ENCODE data around the gene IDI1. TPM values are rescaled to one million over a fixed set of nuclear protein-coding genes. Genes with fewer than 3 reads are reported as not detected.

IDI1 gene
- total and polyA plus RNA-seq, 2 of the 13 experiments (the other 11 are each of a cell fraction or from before 2014, with no cell fraction given): 44.4 to 145 TPM

- no peaks in the 10 kb centered on the region for H3K4me1 ChIP-seq (ENCODE audit: insufficient read depth, low read length)
- no peaks in the 10 kb centered on the region for H3K27me3 ChIP-seq (ENCODE audit: control insufficient read depth in 1 of 2, insufficient read depth in 2 of 2, low read length in 2 of 2)
- no peak overlapping the region for H2AFZ ChIP-seq (ENCODE audit: low read length)
- H3K4me2 ChIP-seq (ENCODE audit: low read depth, low read length): no peak overlapping the region
- H3K9me3 ChIP-seq (ENCODE audit: low read length): no peaks in the 10 kb centered on the region
- ChIA-PET CTCF (ENCODE audit: low intra/inter-chr PET ratio, low total read pairs) (no interaction called here), POLR2A (no interaction called here)
- intact Hi-C loops (cut with micrococcal nuclease; ENCODE audit: unreplicated experiment) (no loop called here), in situ Hi-C loops (cut with HindIII; ENCODE audit: extremely low pct_ligation_motif_present, low pct_unique_long_range_greater_than_20kb) (no loop called here)
- ATAC-seq (no peak), DNase-seq (ENCODE audit: low spot score) (no peak), FAIRE-seq (no peak)
- H3K4me3 ChIP-seq (replicated peaks in 1 of 3; ENCODE audit: insufficient read depth in 1 of 3, low read depth in 2 of 3, low read length in 3 of 3): no peak overlapping the region
- H4K20me1 ChIP-seq (ENCODE audit: insufficient read depth, low read length): peaks cover 3% of the 10 kb centered on the region; the same call in 1 of the 2 replicates
- no peak overlapping the region for H3K27ac ChIP-seq (ENCODE audit: extremely low read length, insufficient read depth, low read length)
- WGBS (ENCODE audit: low lambda C conversion rate): 95% methylated on average over 12 of the region's 14 CpGs
- BruUV-seq (replicated peaks): no TSS peak
- H3K36me3 ChIP-seq (replicated peaks in 1 of 2; ENCODE audit: control insufficient read depth in 1 of 2, insufficient read depth in 2 of 2, low read length in 2 of 2): peaks cover 13 to 83% of the 10 kb centered on the region in 2 experiments
- H3K79me2 ChIP-seq (ENCODE audit: insufficient read depth, low read length): no peaks in the 10 kb centered on the region
- TF ChIP-seq HNF4G (IDR thresholded peaks at IDR 0.05; ENCODE audit: borderline replicate concordance, low read depth, low read length) (no peak), HNF4G (CRISPR knock-in tag; IDR thresholded peaks at IDR 0.05; ENCODE audit: borderline replicate concordance, low read depth) (no peak), SIN3A (IDR thresholded peaks at IDR 0.05; ENCODE audit: borderline replicate concordance, low read depth, low read length) (no peak), KLF12 (CRISPR knock-in tag; IDR thresholded peaks at IDR 0.05; ENCODE audit: borderline replicate concordance) (no peak), RARA (CRISPR knock-in tag; IDR thresholded peaks at IDR 0.05) (no peak), CBFB (CRISPR knock-in tag; IDR thresholded peaks at IDR 0.05) (no peak), NR1H2 (CRISPR knock-in tag; IDR thresholded peaks at IDR 0.05; ENCODE audit: borderline replicate concordance, low read depth) (no peak), ZNF674 (CRISPR knock-in tag; IDR thresholded peaks at IDR 0.05; ENCODE audit: low read depth) (no peak), ZNF180 (CRISPR knock-in tag; IDR thresholded peaks at IDR 0.05; ENCODE audit: borderline replicate concordance, low read depth) (no peak), KMT2B (CRISPR knock-in tag; IDR thresholded peaks at IDR 0.05) (no peak), PRMT3 (CRISPR knock-in tag; IDR thresholded peaks at IDR 0.05; ENCODE audit: borderline replicate concordance, low read depth) (no peak), ZNF614 (CRISPR knock-in tag; IDR thresholded peaks at IDR 0.05; ENCODE audit: borderline replicate concordance) (no peak), ZNF543 (CRISPR knock-in tag; IDR thresholded peaks at IDR 0.05) (no peak), SOX5 (CRISPR knock-in tag; IDR thresholded peaks at IDR 0.05; ENCODE audit: borderline replicate concordance) (no peak), GABPB1 (CRISPR knock-in tag; IDR thresholded peaks at IDR 0.05) (no peak), TOE1 (CRISPR knock-in tag; IDR thresholded peaks at IDR 0.05) (no peak)
- no peak overlapping the region for H3K9ac ChIP-seq (ENCODE audit: insufficient read depth, low read depth, low read length)
Measured at GRCh38 chr10:1090696-1091095, 41.8 kb upstream of the IDI1 start.
